Skeletal muscle cell (primary cell): ENCODE data around the gene PARD3.

Source experiments
- DNase-seq: peaks from one replicate; pipeline ENCODE4 v3.0.0-alpha.2; 2010; ENCODE audit warnings: low read depth
- H3K4me3 ChIP-seq: 2 replicates; pipeline ENCODE4 v1.5.1; 2011; ENCODE audit warnings: low read depth, mild to moderate bottlenecking, control low read depth, low read length, moderate library complexity

The PARD3 gene

GRCh38 chr10:34504534-34504933, 310.6 kb downstream of the PARD3 start:
- DNase-seq = no peak
- H3K4me3 ChIP-seq = no peak overlapping the region

DNA sequence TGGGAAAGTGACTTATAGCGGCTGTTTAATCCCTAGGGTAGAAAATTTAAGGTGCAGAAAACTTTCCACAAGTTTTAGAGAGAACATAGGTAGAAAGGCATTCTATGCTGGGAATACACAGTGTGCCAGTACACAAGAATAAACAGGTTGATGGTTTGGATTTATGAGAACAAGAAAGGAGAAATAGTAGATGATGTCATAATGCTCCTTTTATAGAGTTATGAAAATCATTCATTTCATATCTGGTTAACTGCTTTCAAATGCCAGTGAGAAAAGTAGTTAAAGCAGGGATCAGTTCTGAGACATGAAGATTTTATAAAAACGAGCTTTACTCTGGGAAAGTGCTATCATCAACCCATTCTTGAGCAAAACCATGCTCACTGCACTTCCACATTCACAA, 311.4 kb downstream of the PARD3 start:
- H3K4me3 ChIP-seq = no peak overlapping the region
- DNase-seq = no peak

- DNase-seq = no peak
- no peak overlapping the region for H3K4me3 ChIP-seq
Observed at GRCh38 chr10:34499612-34500279, 315.4 kb downstream of the PARD3 start.

DNA sequence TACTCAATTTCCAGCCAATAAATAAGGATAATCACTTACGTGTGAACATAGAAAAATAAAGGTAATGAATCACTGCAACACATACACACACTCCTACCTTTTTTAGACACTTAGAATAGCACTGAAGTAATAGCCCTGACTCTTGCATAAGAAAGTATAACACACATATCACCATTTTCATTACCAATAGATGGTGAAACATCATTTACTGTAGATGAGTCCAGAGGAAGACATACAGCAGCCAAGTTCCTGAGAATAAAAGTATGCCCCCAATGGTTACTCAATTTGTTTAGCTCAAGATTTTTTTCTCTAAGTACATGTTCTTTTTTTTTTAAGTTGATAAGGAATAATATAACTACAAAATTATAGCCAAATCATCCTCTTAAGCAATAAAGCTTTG, 316.3 kb downstream of the PARD3 start:
- H3K4me3 ChIP-seq = no peak overlapping the region
- DNase-seq = no peak

DNA sequence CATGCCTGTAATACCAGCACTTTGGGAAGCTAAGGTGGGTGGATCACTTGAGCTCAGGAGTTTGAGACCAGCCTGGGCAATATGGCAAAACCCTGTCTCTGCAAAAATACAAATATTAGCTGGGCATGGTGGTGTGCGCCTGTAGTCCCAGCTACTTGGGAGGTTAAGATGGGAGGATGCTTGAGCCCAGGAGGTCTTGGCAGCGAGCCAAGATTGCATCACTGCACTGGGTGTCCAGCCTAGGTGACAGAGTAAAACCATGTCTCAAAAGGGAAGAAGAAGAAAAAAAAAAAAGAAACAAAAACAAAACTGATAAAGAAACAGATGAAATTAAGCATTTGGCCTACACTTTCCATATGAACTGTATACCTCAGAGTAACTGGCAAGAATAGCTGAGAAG, 319.2 kb downstream of the PARD3 start:
- no peak for DNase-seq
- no peak overlapping the region for H3K4me3 ChIP-seq

DNA sequence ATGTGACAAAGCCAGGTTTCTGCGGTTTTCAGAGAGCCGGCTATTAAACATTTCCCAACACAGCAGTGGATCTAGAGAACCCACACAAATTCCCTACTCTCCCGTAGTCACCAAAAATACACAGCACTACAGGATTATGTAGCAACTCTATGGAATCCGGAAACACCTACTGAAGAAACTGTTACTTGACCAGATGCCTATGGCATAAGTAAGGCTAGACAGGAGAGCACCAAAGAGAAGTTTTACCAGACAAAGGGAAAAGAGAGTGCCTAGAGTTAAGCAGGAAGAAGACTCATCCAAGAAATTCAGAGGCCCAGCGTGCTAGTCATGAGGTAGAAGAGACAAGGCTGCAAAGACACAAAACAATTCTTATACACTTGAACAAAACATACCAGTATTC, 321.1 kb downstream of the PARD3 start:
- DNase-seq = no peak
- no peak overlapping the region for H3K4me3 ChIP-seq

DNA sequence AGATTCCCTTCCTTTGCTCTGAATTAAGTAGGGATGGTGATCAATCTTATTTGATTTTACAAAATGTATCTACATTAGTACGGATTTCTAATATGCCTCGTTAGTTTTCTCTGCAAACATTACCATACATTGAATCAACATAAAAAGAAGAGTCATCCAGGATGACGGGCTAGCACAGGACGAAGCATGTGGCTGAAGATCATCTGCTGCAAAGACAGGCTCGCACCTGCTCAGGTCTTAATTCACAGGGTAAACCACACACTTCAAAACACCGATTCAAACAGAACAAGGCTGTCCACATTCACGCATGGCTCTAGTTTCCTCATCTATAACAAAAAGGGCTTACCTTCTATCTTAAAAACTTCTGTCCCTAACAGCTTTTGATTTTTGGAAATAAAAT, 323.0 kb downstream of the PARD3 start:
- no peak overlapping the region for H3K4me3 ChIP-seq
- DNase-seq = no peak

DNA sequence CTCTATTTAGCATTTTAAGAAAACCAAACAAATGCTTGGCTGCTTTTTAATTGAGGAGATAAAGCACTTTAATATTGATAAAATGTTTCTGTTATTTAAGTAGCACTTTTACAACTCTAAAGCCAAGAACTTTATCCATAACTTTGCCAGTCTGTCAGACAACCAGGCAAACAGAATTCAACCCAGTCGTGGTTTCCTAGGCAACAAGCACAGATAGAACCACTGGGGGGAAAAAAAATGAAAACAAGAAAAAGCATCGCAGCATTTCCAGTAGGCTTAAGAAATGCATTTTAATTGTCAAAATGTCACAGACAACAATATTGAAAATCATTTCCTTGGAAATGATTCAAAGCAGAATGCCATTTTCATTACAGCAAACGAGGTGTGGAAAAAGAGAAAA, 323.4 kb downstream of the PARD3 start:
- DNase-seq = no peak
- H3K4me3 ChIP-seq = no peak overlapping the region

- no peak for DNase-seq
- H3K4me3 ChIP-seq = no peak overlapping the region
Observed at GRCh38 chr10:34489973-34490745, 324.9 kb downstream of the PARD3 start.

DNA sequence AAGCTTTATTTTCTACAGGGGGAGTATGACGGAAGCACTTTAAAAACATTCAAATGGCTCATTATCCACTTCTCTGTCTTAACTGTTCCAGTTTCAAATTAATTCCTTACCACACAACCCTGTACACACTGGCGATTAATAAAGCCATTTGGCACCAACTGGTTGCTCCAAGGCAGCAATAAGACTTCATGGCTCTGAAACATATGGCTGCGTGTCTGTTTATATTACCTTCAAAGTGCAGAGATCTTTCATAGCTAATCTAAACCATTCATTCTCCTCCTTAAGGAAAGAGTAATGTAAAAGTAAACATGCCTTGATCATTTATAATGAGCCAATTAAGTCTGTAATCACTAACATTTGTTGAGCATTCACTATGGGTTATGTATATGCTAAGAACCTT, 325.7 kb downstream of the PARD3 start:
- no peak overlapping the region for H3K4me3 ChIP-seq
- no peak for DNase-seq

- no peak overlapping the region for H3K4me3 ChIP-seq
- no peak for DNase-seq
Observed at GRCh38 chr10:34488476-34489130, 326.5 kb downstream of the PARD3 start.

GRCh38 chr10:34486008-34486407, 329.1 kb downstream of the PARD3 start:
- no peak overlapping the region for H3K4me3 ChIP-seq
- no peak for DNase-seq

- DNase-seq = no peak
- H3K4me3 ChIP-seq = no peak overlapping the region
Observed at GRCh38 chr10:34484164-34484563, 330.9 kb downstream of the PARD3 start.

DNA sequence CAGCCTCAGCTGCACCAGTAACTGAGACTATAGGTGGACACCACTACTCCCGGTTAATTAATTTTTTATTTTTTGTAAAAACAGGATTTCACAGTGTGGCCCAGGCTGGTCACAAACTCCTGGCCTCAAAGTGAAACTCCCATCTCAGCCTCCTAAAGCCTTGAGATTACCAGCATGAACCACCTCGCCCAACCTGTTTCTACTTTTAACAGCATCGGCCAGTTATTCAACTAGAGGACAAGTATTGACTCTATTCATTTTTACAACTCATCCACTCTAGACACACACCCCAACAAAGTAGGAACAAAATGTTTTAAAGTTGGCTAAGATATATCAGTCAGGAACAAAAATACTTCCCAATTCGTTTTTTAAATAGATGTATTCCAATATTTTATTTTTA, 334.8 kb downstream of the PARD3 start:
- no peak overlapping the region for H3K4me3 ChIP-seq
- no peak for DNase-seq

GRCh38 chr10:34479520-34480179, 335.4 kb downstream of the PARD3 start:
- DNase-seq = no peak
- no peak overlapping the region for H3K4me3 ChIP-seq

- no peak overlapping the region for H3K4me3 ChIP-seq
- no peak for DNase-seq
Observed at GRCh38 chr10:34477249-34477648, 337.8 kb downstream of the PARD3 start.

GRCh38 chr10:34476608-34477007, 338.5 kb downstream of the PARD3 start:
- no peak overlapping the region for H3K4me3 ChIP-seq
- DNase-seq = no peak

DNA sequence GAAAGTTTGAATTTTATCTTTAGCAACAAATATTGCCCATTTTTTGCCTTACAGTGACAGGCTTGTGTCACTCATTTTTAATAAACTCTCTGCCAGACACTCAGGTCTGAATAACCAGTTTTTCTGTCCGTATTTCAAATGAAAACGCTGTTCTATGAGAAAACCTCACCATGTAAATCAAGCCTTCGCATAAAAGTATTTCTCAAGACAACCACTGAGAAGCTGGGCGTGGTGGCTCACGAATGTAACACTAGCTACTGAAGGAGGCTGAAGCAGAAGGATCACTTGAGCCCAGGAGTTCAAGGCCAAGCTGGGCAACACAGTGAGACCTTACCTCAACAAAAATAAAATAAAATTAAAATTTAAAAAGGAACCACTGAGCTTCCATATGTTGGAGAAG, 339.3 kb downstream of the PARD3 start:
- DNase-seq = no peak
- H3K4me3 ChIP-seq = no peak overlapping the region

- H3K4me3 ChIP-seq = no peak overlapping the region
- no peak for DNase-seq
Observed at GRCh38 chr10:34475274-34475646, 339.8 kb downstream of the PARD3 start.

- no peak overlapping the region for H3K4me3 ChIP-seq
- DNase-seq = no peak
Observed at GRCh38 chr10:34474555-34475273, 340.4 kb downstream of the PARD3 start.
